GM21381 (cell line): ENCODE data around the gene SIRT2.
A peak's percentile ranks its signal among the peaks of the same experiment; 100 is the strongest.
"Not testable (repeated sequence)": the region's sequence is repeated elsewhere in the genome, so short reads cannot be mapped to it uniquely, and the experiment has no call there.

Source experiments
- ATAC-seq: cut with Tn5 transposase; IDR thresholded peaks from one replicate; pipeline ENCODE4 v1.9.1; 2021; ENCODE audit warnings: mild to moderate bottlenecking, moderate library complexity; ENCODE audit not compliant: unreplicated experiment

The SIRT2 gene

GRCh38 chr19:38869160-38869835 is 30.1 kb downstream of the SIRT2 start:
- no peak for ATAC-seq

- no peak for ATAC-seq
Measured at GRCh38 chr19:38868551-38868950, 30.9 kb downstream of the SIRT2 start.

GRCh38 chr19:38867171-38867780 is 32.1 kb downstream of the SIRT2 start:
- no peak for ATAC-seq

GRCh38 chr19:38862321-38863059 is 36.9 kb downstream of the SIRT2 start:
- ATAC-seq = no peak

GRCh38 chr19:38861368-38861767 is 38.0 kb downstream of the SIRT2 start:
- ATAC-seq = no peak

DNA sequence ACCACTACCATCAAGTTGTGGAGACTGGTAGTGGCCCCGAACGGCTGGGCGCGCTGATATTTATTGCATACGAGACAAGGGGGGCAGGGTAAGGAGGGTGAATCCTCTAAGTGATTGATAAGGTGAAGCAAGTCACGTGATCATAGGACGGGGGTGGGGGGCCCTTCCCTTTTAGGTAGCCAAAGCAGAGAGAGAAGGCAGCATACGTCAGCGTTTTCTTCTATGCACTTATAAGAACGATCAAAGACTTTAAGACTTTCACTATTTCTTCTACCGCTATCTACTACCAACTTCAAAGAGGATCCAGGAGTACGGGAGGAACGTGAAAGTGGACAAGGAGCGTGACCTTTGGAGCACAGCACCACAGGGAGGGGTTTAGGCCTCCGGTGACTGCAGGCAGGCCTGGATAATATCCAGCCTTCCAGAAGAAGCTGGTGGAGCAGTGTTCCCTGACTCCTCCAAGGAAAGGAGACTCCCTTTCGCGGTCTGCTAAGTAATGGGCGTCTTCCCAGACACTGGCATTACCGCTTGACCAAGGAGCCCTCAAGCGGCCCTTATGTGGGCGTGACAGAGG is 39.7 kb downstream of the SIRT2 start:
- not testable (repeated sequence) for ATAC-seq

- ATAC-seq = no peak
Measured at GRCh38 chr19:38856813-38857212, 42.6 kb downstream of the SIRT2 start.

- not testable (repeated sequence) for ATAC-seq
Measured at GRCh38 chr19:38855751-38856150, 43.7 kb downstream of the SIRT2 start.

GRCh38 chr19:38854961-38855360 is 44.5 kb downstream of the SIRT2 start:
- ATAC-seq = not testable (repeated sequence)

DNA sequence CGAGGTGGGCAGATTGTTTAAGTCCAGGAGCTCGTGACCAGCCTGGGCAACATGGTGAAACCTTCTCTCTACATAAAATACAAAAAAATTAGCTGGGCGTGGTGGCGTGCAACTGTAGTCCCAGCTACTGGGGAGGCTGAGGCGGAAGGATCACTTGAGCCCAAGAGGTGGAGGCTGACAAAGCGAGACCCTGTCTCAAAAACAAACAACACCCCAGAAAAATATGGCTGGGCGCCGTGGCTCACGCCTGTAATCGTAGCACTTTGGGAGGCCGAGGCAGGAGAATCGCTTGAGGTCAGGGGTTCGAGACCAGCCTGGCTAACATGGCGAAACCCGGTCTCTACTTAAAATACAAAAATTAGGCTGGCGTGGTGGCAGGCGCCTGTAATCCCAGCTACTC is 46.2 kb downstream of the SIRT2 start:
- ATAC-seq = no peak

DNA sequence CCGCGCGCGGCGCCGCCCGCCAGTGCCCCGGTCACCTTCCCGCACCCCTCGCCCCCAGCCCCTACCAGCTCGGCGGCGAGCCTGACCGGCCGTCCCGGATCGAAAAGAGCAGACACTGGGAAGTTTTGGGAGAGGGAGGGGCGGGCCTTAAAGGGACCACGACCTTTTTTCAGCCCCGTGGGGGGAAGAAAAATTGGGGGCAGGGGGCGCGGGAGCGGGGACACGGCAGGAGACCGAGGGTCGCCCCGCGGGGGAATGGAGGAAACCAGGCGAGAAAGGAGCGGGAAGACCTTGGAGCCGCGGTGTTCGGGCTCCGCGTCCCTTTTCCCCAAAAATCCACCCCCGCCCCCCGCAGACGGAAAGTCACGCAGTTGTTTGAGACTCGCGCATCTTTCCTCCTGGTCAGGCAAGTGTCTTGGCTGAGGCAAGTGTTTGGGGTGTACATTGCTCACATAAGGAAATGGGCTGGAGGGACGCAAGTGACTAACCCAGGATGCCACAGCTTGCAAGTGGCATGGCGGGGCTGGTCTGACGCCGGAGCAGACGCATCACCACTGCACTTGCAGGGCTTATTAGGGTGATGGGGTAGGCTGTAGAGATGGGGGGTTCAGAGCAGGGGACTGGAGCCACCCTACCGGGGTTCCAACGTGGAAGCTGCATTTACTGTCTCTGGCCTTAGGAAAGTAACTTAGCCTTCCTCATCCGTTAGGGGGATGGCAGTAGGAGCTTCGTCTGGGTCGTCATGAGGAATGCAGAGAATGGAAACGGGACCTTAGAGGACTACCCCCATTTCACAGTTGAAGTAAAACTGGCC is 47.0 kb downstream of the SIRT2 start:
- no peak for ATAC-seq

- ATAC-seq = peak; percentile 20
Measured at GRCh38 chr19:38851622-38852230, 47.7 kb downstream of the SIRT2 start.

DNA sequence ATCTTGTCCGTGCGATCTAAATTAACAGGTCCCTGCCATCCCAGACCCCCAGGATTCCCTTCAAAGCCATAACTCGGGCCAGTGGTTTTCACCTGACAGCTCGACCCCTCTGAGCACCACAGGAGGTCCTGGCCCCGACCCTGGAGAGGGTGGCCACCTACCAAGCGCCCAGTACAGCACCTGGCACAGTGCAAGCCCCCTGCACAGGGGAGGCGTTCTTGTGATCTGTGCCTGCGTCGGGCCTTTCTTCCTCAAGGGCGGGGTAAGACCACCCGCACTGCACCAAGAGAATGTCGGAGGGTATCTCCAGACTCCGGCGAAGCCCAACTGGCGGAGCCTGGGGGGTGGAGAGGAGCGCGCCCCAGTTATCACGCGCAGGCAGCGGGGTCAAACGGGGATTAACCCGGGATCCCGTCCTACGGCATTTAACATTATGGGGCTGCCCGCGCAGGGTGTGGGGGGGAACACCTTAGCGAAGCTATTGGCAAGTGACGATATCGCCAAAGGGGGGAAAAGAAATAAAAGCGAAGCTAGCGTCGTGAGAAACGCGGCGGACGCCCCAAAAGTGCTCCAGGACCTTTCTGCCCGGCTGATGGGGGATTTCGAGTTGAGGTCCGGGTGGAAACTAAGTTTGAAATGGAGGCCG is 48.3 kb downstream of the SIRT2 start:
- ATAC-seq = no peak

GRCh38 chr19:38850436-38850975 is 48.9 kb downstream of the SIRT2 start:
- peak; percentile 61 for ATAC-seq

GRCh38 chr19:38849860-38850435 is 49.5 kb downstream of the SIRT2 start, which contains the start of gene HNRNPL:
HNRNPL (minus strand) TSS chr19:38849986; CDS start chr19:38849966, 20 bp downstream.
- ATAC-seq = peak; percentile 48

DNA sequence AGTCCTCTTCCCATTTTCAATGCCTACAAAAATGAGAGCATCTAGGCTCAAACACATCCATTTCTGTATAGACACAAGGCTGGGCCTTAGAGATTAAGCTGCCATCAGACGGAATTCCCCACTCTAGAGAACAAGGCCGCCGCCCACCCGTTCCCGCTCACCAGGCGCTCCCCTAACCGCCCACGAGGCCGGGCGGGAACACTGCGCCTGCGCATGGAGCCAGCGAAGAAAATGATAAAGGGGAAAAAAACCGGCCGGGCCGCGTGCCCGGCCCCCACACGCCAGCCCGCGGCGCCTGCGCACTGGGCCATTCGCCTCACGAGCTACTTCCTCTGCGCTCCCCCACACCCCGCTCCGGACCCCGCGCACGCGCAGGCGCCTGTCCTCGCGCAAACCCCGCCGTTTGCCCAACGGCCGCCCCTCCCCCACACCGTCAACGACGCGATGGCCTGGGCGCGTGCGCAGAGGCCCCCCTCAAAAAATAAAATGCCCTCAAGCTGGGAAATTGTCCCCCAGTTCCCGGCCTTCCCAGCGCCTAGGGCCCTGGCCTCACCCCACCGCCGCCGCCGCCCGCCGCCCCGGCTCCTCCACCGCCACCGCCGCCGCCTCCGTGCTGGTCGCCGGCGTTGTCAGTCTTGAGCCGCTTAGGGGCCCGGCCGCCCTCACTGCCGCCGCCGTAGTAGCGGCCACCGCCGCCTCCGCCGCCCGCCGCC is 50.1 kb downstream of the SIRT2 start:
- ATAC-seq = peak; percentile 30

- no peak for ATAC-seq
Measured at GRCh38 chr19:38848299-38849146, 50.9 kb downstream of the SIRT2 start.

- ATAC-seq = no peak
Measured at GRCh38 chr19:38846097-38846496, 53.3 kb downstream of the SIRT2 start.
